TTC549 (cell line): ENCODE measurements around the gene NCK2.

Source experiments
- FAIRE-seq: peaks from 2 replicates; lab custom pipeline; 2012; peaks lifted over from hg19 to GRCh38; lab: Jason Lieb, UNC

NCK2 gene

GRCh38 chr2:105928563-105928962 lies 183.9 kb downstream of the NCK2 start:
- no peak for FAIRE-seq

DNA sequence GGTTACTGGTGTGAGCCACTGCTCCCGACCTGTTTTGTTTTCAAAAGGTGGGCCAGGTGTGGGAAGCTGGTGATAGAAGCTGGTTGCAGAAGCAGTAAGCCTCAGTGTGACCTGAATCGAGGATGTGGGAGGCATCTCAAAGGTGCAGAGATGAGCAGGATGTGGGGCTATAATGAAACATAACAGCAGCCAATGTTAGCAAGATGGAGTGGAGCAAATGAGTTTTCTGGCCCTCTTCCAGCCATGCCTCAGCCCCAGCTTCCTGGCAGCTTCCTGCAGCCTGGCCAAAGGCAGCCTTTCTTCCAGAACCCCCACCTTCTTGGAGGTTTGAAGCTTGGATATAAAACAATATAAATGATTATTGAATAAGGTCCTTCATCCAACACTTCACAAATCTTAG lies 184.8 kb downstream of the NCK2 start:
- FAIRE-seq = no peak

- no peak for FAIRE-seq
These were observed 187.9 kb downstream of the NCK2 start for GRCh38 chr2:105932582-105932981.

- no peak for FAIRE-seq
These were observed 189.2 kb downstream of the NCK2 start for GRCh38 chr2:105933906-105934305.

DNA sequence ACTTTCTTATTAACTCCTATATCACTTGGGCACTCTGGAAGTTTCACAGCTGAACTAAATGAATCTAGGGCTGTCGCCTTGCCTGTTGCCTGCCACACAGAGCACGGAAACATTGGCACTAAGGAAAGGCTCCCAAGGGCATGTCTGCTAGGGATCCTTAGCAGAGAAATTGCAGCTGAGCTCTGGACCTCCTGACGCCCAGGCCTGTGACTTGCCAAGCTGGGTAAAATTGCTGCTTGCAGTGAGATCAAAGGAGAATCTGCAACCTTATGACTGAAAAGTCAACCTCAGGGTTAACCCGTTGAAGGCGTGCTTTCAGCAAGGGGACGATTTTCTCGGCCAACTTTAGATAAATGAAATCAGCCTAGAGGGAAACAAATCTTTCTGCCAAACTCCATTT lies 189.8 kb downstream of the NCK2 start:
- no peak for FAIRE-seq

DNA sequence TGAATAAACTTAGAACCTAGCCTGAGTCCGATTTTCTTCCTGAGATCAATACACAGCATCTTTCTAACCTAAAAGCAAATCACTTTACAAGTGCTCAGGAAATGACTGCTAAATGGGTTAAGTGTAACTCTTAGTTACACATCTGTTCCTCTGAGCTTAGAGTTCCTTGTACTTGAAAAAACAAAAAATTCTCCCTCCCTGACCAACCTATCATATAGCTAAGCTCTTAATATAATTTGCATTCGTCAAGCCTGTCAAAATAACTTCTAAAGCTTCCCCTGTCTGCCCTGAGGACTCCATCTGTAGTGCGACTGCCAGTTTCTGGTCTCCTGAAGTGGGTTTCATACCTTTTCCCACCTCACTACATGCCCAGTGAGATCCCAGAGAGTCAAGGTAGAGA lies 190.4 kb downstream of the NCK2 start:
- no peak for FAIRE-seq

DNA sequence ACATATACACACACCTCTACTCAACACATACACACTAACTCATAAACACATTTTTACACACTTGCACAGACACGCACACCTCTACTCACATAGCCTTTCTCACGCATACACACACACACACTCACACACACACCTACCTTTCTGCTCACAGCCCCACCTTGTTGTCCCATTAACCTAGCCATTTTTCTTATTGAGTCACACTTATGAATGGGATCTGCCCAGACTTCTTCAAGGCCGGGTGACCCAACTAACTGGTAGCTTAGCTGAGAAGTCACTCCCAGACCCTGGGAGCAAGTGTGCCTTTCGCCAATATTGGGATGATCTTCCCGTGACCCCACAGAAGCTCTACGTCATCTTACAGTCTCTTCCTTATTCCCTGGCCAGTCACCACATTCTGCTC lies 192.2 kb downstream of the NCK2 start:
- FAIRE-seq = no peak

DNA sequence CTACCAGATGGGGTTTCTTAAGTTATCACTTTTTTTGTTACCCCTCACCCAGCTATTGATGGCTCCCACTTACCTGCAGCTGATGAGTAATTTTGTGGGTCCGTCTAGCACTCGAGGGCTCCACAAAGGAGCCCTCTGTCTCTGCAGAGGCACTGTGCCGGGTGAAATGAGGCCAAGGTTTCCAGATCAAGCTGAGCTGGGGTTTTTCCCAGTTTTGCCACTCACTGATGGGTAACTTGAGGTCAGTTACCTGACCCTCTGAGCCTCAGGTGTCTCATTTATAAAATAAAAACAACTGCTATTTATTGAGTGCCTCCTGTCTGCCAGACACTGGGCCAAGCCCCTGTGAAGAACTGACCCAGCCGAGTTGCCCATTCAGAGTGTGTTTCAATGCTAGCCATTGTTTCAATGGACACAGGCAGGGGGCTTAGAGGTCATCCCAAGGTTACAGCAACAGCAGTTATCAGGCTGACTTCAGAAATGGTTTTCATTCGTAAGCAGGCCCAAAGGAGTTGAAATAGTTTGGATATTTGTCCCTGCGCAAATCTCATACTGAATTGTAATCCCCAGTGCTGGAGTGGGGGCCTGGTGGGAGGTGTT lies 192.9 kb downstream of the NCK2 start:
- FAIRE-seq = no peak
